Bone marrow (tissue), 2 donors: ENCODE results near the gene PCDHB13.
"Not testable (repeated sequence)": the region's sequence is repeated elsewhere in the genome, so short reads cannot be mapped to it uniquely, and the experiment has no call there.

Experiments
- DNase-seq, 2 donors: peaks; one replicate each; lab custom pipeline; 2025; lab: John Stamatoyannopoulos, UW

PCDHB13 gene

DNA sequence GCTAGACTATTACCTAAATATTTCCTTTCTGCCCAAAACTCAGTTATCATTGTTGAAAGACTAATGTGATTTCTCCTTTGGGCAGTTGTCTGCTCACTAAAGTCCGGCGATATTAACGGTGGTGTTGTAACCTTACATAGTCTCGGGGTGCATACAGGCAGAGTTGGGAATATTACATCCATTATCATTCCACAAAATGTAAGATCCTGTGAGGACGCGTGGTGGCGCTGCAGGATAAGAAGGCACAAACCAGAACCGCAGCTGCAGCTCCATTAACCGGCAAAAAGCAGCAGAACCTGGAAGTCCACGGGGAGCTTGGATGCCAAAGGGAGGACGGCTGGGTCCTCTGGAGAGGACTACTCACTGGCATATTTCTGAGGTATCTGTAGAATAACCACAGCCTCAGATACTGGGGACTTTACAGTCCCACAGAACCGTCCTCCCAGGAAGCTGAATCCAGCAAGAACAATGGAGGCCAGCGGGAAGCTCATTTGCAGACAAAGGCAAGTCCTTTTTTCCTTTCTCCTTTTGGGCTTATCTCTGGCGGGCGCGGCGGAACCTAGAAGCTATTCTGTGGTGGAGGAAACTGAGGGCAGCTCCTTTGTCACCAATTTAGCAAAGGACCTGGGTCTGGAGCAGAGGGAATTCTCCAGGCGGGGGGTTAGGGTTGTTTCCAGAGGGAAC, at the start of gene PCDHB13:
Gene PCDHB13, plus strand, starts transcription at position 264 of the 684 bp plus-strand sequence. Its CDS starts 205 bp downstream, at position 469.
- peak in 1 of 2 donors; percentile 25 for DNase-seq

DNA sequence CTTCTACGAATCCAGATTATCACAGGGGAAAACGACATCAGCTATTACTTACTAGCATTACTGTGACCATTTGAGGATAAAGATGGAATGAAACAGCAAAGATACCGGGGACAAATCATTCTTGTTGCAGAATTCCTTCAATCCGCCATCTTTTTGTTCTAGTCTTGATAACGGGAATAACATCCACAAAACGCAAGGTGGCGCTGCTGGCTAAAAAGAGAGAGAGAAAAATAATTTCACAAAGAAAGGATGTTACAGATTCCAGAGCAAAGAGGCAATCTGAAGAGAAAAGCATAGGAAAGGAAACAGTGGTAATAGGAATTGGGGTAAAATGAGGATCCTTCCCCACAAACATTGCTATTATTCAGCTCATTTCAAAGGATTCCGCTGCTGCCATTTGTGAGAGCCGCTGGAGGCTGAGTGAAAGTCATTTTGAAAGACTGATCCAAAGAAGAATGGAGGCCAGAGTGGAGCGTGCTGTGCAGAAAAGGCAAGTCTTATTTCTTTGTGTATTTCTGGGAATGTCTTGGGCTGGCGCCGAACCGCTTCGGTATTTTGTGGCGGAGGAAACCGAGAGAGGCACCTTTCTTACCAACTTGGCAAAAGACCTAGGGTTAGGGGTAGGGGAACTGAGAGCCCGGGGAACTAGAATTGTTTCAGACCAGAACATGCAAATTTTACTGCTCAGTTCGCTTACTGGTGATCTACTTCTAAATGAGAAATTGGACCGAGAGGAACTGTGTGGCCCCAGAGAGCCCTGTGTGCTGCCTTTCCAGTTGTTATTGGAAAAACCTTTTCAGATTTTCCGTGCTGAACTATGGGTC, 41.1 kb upstream of the PCDHB13 start, which contains the start of gene PCDHB7:
Gene PCDHB7, plus strand, starts transcription at position 264 of the 824 bp plus-strand sequence. Its CDS starts 192 bp downstream, at position 456.
- DNase-seq, result peak in 1 of 2 donors; percentile 2

DNA sequence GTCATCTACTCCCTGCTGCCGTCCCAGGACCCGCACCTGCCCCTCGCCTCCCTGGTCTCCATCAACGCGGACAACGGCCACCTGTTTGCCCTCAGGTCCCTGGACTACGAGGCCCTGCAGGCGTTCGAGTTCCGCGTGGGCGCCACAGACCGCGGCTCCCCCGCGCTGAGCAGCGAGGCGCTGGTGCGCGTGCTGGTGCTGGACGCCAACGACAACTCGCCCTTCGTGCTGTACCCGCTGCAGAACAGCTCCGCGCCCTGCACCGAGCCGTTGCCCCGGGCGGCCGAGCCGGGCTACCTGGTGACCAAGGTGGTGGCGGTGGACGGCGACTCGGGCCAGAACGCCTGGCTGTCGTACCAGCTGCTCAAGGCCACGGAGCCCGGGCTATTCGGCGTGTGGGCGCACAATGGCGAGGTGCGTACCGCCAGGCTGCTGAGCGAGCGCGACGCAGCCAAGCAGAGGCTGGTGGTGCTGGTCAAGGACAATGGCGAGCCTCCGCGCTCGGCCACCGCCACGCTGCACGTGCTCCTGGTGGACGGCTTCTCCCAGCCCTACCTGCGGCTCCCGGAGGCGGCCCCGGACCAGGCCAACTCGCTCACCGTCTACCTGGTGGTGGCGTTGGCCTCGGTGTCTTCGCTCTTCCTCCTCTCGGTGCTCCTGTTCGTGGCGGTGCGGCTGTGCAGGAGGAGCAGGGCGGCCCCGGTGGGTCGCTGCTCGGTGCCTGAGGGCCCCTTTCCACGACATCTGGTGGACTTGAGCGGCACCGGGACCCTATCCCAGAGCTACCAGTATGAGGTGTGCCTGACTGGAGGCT, 39.2 kb upstream of the PCDHB13 start:
- not testable (repeated sequence) for DNase-seq

DNA sequence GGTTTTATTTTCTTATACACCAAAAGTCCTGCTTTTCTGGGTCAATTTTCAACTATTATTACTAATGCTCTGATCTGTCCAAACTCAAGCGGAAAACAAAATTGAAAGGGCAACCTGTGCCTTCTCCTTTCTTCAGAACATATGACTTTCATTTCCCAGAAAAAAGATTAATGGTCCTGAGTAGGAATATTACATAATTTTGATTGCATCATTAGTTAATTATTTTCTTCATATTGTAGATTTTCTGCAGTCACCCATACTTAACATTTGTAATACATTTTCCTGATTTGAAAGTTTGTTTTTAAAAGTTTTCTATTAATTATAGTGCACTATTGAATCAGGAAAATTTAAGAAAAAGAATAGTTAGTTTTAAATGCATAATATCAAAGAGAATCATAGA, 37.8 kb upstream of the PCDHB13 start:
- DNase-seq, result no peak

DNA sequence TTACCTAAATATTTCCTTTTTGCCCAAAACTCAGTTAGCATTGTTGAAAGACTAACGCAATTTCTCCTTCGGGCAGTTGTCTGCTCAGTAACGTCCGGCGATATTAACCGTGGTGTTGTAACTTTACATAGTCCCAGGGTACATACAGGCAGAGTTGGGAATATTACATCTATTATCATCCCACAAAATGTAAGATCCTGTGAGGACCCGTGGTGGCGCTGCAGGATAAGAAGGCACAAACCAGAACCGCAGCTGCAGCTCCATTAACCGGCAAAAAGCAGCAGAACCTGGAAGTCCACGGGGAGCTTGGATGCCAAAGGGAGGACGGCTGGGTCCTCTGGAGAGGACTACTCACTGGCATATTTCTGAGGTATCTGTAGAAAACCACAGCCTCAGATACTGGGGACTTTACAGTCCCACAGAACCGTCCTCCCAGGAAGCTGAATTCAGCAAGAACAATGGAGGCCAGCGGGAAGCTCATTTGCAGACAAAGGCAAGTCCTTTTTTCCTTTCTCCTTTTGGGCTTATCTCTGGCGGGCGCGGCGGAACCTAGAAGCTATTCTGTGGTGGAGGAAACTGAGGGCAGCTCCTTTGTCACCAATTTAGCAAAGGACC, 36.0 kb upstream of the PCDHB13 start, which contains the start of gene PCDHB8:
Gene PCDHB8, plus strand, starts transcription at position 214 of the 615 bp plus-strand sequence. Its CDS starts 245 bp downstream, at position 459.
- DNase-seq, result not testable (repeated sequence)

DNA sequence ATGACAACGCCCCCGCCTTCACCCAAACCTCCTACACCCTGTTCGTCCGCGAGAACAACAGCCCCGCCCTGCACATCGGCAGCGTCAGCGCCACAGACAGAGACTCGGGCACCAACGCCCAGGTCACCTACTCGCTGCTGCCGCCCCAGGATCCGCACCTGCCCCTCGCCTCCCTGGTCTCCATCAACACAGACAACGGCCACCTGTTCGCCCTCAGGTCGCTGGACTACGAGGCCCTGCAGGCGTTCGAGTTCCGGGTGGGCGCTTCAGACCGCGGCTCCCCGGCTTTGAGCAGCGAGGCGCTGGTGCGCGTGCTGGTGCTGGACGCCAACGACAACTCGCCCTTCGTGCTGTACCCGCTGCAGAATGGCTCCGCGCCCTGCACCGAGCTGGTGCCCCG, 34.3 kb upstream of the PCDHB13 start:
- DNase-seq, result not testable (repeated sequence)

DNA sequence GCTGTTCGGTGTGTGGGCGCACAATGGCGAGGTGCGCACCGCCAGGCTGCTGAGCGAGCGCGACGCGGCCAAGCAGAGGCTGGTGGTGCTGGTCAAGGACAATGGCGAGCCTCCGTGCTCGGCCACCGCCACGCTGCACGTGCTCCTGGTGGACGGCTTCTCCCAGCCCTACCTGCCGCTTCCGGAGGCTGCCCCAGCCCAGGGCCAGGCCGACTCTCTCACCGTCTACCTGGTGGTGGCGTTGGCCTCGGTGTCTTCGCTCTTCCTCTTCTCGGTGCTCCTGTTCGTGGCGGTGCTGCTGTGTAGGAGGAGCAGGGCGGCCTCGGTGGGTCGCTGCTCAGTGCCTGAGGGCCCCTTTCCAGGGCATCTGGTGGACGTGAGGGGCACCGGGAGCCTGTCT, 33.8 kb upstream of the PCDHB13 start:
- not testable (repeated sequence) for DNase-seq

DNA sequence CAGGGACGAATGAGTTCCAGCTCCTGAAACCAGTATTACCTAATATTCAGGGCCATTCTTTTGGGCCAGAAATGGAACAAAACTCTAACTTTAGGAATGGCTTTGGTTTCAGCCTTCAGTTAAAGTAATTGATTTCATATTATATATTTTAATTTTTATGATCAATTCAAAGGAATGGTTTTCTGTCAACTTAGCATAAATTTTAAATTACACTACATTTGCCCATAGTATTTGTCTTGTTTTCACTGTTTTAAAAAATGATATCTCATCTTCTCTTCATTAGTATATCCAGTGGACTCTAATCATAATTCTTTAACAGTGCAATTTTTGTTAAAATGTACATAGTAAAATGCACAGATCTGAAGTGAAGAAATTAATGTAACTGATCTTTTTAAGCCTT, 33.4 kb upstream of the PCDHB13 start:
- no peak for DNase-seq

DNA sequence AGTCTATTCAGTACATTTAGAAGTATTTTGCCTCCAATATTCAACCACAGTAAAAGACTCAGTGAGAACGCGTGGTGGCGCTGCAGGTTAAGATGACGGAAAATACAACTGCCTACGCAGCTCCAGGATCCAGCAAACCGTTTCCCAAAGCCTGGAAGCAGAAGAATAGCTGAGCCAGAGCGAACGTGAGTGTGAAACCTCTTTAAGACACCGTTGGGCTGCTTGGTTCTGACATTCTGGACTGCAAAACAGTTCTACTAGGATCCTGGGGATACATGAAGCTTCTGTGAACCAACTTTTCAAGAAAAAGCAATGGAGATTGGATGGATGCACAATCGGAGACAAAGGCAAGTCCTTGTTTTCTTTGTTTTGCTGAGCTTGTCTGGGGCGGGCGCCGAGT, 31.5 kb upstream of the PCDHB13 start, which contains the start of gene PCDHB16:
Gene PCDHB16, plus strand, starts transcription at position 140 of the 400 bp plus-strand sequence. Its CDS starts 173 bp downstream, at position 313.
- DNase-seq, result peak in 1 of 2 donors; percentile 2

DNA sequence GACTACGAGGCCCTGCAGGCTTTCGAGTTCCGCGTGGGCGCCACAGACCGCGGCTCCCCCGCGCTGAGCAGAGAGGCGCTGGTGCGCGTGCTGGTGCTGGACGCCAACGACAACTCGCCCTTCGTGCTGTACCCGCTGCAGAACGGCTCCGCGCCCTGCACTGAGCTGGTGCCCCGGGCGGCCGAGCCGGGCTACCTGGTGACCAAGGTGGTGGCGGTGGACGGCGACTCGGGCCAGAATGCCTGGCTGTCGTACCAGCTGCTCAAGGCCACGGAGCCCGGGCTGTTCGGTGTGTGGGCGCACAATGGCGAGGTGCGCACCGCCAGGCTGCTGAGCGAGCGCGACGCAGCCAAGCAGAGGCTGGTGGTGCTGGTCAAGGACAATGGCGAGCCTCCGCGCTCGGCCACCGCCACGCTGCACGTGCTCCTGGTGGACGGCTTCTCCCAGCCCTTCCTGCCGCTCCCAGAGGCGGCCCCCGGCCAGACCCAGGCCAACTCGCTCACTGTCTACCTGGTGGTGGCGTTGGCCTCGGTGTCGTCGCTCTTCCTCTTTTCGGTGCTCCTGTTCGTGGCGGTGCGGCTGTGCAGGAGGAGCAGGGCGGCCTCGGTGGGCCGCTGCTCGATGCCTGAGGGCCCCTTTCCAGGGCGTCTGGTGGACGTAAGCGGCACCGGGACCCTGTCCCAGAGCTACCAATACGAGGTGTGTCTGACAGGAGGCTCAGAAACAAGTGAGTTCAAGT, 29.4 kb upstream of the PCDHB13 start:
- DNase-seq, result not testable (repeated sequence)

DNA sequence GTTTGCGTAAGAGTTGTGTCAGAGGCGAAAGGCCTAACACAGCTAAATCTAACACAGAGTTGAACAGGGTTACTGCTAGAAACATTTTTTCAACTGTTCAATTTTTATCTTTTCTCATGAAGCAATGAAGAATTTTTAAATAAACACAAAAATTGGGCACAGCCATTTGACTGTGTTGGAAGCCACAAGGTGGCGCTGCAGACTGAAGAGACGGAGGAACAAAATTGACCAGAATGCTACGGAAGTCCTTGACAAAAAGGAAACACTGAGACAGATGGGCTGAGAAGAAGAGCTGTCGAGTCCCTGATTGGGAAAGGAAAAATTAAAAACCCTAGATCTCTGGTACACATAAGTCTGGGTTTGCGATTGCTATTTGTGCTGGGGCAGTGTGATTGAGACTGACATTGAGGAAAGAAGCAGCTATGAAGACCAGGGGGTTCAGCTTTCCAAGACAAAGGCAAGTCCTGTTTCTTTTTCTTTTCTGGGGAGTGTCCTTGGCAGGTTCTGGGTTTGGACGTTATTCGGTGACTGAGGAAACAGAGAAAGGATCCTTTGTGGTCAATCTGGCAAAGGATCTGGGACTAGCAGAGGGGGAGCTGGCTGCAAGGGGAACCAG, 26.7 kb upstream of the PCDHB13 start, which contains the start of gene PCDHB9:
Gene PCDHB9, plus strand, starts transcription at position 265 of the 616 bp plus-strand sequence. Its CDS starts 158 bp downstream, at position 423.
- DNase-seq, result peak in 1 of 2 donors; percentile 83

DNA sequence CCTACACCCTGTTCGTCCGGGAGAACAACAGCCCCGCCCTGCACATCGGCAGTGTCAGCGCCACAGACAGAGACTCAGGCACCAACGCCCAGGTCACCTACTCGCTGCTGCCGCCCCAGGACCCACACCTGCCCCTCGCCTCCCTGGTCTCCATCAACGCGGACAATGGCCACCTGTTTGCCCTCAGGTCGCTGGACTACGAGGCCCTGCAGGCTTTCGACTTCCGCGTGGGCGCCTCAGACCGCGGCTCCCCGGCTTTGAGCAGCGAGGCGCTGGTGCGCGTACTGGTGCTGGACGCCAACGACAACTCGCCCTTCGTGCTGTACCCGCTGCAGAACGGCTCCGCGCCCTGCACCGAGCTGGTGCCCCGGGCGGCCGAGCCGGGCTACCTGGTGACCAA, 25.0 kb upstream of the PCDHB13 start:
- DNase-seq, result not testable (repeated sequence)

DNA sequence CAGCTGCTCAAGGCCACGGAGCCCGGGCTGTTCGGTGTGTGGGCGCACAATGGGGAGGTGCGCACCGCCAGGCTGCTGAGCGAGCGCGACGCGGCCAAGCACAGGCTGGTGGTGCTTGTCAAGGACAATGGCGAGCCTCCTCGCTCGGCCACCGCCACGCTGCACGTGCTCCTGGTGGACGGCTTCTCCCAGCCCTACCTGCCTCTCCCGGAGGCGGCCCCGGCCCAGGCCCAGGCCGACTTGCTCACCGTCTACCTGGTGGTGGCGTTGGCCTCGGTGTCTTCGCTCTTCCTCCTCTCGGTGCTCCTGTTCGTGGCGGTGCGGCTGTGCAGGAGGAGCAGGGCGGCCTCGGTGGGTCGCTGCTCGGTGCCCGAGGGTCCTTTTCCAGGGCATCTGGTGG, 24.6 kb upstream of the PCDHB13 start:
- not testable (repeated sequence) for DNase-seq

DNA sequence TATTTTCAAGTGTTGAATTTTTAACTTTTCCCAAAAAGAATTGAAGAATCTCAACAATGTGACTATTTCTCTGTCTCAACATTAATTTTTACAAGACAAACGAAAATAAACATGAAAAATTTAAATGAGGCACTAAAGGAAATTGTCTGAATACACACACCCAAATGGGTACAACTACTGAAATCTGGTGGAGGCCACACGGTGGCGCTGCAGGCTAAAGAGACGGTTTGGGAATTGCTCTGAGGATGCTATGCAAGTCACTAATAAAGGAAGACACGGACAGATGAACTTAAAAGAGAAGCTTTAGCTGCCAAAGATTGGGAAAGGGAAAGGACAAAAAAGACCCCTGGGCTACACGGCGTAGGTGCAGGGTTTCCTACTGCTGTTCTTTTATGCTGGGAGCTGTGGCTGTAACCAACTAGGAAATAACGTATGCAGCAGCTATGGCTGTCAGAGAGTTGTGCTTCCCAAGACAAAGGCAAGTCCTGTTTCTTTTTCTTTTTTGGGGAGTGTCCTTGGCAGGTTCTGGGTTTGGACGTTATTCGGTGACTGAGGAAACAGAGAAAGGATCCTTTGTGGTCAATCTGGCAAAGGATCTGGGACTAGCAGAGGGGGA, 21.5 kb upstream of the PCDHB13 start, which contains the start of gene PCDHB10:
Gene PCDHB10, plus strand, starts transcription at position 244 of the 616 bp plus-strand sequence. Its CDS starts 200 bp downstream, at position 444.
- DNase-seq, result peak in 1 of 2 donors; percentile 64

DNA sequence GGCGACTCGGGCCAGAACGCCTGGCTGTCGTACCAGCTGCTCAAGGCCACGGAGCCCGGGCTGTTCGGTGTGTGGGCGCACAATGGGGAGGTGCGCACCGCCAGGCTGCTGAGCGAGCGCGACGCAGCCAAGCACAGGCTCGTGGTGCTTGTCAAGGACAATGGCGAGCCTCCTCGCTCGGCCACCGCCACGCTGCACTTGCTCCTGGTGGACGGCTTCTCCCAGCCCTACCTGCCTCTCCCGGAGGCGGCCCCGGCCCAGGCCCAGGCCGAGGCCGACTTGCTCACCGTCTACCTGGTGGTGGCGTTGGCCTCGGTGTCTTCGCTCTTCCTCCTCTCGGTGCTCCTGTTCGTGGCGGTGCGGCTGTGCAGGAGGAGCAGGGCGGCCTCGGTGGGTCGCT, 19.4 kb upstream of the PCDHB13 start:
- DNase-seq, result not testable (repeated sequence)

DNA sequence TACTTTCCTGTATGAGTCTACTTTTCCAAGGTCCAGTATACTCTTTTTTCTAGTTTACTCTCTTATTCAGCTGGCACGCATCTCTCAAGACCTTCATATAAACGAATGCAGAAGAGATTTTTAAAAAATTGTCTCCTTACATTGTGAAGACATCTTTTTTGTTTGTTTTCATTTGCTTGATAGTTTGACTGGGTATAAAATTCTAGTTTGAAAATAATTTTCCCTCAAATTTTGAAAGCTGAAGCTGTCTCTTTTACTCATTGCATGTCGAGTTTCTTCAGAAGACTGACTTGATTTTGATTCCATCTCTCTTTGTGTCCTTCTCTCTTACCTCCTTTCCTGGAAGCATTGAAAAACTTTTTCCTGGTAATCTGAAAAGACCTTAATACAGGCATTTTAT, 17.4 kb upstream of the PCDHB13 start:
- no peak for DNase-seq

DNA sequence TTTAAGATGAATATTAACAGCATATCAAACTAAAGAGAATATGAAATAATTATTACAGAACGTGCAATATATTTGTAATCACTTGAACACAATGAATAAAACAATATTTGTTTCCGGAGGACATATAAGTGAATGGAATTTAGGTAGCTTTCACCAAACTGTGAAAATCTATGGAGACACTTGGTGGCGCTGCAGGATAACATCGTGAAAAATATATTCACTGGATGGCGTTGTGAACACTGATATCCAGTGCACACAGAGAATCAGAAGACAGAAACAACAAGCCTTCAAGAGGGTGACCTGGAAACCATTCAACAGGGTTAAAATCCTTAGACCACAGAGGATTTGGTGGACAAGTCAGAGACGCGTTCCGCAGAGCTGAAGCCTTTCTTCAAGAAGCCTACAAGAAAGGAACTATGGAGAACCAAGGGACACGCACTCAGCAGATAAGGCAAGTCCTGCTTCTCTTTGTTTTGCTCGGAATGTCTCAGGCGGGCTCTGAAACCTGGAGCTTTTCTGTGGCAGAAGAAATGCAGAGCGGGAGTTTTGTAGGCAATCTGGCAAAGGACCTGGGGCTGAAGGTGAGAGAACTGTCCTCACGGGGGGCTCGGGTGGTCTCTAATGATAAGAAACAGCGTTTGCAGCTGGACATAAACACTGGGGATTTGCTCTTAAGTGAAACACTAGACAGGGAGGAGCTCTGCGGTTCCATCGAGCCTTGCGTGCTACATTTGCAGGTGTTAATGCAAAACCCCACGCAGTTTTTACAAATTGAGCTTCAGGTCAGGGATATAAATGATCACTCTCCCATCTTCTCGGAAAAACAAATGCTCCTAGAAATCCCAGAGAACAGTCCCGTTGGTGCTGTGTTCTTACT, 14.1 kb upstream of the PCDHB13 start, which contains the start of gene PCDHB11:
Gene PCDHB11, plus strand, starts transcription at position 269 of the 877 bp plus-strand sequence. Its CDS starts 148 bp downstream, at position 417.
- DNase-seq, result no peak

DNA sequence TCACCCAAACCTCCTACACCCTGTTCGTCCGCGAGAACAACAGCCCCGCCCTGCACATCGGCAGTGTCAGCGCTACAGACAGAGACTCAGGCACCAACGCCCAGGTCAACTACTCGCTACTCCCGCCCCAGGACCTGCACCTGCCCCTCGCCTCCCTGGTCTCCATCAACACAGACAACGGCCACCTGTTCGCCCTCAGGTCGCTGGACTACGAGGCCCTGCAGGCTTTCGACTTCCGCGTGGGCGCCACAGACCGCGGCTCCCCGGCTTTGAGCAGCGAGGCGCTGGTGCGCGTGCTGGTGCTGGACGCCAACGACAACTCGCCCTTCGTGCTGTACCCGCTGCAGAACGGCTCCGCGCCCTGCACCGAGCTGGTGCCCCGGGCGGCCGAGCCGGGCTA, 12.6 kb upstream of the PCDHB13 start:
- DNase-seq, result not testable (repeated sequence)
